Right forelimb (tissue), 1 donor: ENCODE data around the gene DPP7.
A peak's percentile ranks its signal among the peaks of the same experiment; 100 is the strongest.

Experiments used
- DNase-seq: peaks from one replicate; pipeline ENCODE4 v3.0.0-alpha.2; 2018

The DPP7 gene

DNA sequence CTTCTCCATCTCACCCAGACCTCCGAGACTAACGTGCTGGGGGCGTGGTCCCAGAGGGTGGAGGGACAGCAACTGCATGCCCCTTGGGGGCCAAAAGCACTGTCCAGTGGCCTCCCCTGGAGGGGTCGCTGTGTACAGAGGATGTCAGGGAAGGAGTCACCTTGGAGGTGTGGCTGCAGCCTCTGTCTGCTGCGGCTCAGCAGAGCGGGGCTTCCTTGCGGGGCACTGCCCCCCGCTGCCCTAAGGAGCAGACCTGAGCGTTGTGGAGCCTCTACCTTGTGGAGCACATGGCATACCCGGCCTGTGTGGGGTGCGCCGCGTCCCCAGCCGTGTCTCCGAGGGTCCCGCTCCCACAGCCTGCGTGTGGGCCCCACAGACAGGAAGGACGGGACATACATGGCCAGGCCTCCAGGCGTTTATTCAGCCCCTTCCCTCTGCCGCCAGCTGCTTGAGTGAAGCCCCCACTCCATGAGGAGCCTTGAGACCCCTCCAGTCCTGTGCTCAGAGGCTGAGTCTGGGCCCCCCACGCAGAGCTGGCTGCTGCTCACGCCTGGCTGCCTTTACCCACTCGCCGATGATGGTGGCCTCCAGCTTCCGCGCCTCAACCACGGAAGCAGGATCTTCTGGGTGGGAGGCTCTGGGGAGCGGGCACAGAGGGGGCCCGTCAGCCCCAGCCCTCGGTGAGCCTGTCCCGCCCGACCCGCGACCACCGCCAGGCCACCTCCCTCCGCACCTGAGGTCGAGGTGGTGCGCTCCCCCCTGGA lies 4.2 kb downstream of the DPP7 start:
- no peak for DNase-seq

DNA sequence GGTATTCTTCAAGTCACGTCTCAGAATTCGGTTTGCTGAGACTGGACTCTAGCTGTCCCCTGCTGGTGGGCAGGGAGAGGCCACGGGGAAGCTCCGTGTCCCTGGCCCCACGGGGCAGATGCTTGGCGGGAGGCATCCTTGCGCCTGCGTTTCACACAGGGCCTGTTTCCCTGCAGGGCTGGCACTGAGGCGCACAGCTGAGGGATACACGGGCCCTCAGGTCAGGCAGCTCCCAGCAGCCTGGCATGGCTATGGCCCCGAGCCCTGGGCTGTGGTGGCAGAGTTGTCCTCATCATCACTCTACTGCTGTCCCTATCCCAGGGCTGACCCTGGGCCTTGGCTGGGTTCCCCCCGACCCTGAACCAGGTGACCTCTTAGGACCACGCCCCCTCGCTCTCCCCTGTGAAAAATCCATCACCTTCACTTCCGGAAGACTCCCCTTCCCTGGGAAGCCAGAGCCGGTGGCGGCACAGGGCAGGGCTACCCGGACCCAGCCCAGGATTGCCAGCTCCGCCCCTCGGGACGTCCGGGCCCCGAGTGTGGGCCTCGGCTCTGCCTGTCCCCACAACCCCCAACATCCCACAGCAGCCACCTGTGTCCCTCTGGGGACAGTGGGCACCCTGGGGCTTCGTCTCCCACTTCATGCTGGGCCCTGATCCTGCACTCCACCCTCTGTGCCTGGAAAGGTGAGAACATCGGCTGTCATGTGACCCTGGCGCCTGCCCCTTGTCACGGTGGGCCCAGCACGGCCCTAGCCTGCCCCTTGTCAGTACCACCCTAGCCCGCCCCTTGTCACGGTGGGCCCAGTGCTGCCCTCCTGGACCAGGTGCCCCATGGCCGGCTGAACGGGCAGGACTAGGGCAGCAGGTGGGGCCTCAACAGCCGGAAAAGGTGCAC lies 5.0 kb downstream of the DPP7 start:
- no peak for DNase-seq

DNA sequence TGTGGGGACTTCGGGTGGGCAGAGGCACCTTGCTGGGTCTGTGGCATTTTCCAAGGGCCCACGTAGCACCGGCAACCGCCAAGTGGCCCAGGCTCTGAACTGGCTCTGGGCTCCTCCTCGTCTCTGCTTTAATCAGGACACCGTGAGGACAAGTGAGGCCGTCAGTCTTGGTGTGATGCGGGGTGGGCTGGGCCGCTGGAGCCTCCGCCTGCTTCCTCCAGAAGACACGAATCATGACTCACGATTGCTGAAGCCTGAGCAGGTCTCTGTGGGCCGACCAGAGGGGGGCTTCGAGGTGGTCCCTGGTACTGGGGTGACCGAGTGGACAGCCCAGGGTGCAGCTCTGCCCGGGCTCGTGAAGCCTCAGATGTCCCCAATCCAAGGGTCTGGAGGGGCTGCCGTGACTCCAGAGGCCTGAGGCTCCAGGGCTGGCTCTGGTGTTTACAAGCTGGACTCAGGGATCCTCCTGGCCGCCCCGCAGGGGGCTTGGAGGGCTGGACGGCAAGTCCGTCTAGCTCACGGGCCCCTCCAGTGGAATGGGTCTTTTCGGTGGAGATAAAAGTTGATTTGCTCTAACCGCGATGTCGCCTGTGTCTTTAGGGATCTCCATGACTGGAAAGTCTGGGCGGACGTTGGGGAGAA lies 5.8 kb downstream of the DPP7 start:
- DNase-seq: no peak

DNA sequence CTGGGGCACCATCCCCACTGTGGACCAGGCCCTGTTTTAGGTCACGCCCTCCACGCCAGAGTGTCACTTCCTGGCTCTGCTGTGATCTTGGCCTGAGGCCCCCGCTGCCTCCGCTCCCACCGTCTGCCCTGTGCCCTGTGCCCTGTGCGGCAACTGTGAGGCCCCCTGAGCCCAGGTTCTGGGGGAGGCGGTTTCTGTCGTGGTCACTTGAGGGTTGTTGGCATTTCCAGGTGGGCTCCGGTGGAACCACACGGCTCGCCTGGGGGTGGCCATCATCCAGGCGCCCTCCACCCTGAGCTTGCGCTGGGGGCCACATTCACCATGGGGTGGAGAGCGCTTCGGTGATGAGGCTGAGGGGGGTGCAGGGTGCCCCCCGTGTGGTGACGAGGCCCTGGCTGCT lies 6.6 kb downstream of the DPP7 start:
- no peak for DNase-seq

DNA sequence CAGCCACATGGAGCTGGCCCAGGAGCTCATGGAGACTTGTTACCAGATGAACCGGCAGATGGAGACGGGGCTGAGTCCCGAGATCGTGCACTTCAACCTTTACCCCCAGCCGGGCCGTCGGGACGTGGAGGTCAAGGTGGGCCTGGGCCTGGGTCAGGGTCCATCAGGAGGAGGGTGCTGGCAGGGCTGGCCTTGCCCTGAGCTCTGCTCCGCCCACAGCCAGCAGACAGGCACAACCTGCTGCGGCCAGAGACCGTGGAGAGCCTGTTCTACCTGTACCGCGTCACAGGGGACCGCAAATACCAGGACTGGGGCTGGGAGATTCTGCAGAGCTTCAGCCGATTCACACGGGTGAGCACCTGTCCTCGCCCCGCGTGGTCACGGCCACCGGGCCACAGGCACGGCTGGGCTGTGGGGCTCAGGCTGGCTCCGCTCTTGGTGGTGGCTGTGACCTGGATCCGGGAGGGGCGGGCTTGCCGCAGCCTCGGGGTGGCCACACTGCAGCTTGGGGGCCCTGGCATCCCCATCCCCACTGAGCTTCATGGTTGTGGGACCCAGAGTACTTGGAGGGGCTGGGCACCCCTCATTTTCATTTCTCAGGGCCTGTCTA lies 7.1 kb downstream of the DPP7 start:
- no peak for DNase-seq

DNA sequence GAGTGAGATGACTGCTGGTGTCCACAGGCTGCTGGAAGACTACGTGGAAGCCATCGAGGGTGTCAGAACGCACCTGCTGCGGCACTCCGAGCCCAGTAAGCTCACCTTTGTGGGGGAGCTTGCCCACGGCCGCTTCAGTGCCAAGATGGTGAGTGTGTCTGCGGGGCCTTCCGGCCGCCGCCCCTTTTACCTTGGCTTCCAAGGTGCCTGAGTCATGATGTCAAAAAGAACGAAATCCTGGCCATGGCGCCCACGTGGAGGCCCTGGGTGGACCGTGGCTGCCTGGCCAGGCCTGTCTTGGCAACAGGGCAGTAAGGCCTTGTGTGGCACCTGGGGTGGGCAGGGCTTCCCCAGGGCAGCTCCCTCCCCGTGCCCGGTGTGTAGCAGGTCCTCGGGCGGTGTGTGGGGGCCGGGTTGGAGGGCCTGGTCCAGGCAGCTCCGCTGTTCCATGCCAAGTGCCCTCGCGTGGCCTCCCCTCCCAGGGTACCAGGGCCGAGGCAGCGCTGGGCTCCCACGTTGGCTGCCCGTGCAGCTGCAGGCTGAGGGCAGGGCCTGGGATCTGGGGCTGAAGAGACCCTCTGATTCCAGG lies 7.8 kb downstream of the DPP7 start:
- no peak for DNase-seq

DNA sequence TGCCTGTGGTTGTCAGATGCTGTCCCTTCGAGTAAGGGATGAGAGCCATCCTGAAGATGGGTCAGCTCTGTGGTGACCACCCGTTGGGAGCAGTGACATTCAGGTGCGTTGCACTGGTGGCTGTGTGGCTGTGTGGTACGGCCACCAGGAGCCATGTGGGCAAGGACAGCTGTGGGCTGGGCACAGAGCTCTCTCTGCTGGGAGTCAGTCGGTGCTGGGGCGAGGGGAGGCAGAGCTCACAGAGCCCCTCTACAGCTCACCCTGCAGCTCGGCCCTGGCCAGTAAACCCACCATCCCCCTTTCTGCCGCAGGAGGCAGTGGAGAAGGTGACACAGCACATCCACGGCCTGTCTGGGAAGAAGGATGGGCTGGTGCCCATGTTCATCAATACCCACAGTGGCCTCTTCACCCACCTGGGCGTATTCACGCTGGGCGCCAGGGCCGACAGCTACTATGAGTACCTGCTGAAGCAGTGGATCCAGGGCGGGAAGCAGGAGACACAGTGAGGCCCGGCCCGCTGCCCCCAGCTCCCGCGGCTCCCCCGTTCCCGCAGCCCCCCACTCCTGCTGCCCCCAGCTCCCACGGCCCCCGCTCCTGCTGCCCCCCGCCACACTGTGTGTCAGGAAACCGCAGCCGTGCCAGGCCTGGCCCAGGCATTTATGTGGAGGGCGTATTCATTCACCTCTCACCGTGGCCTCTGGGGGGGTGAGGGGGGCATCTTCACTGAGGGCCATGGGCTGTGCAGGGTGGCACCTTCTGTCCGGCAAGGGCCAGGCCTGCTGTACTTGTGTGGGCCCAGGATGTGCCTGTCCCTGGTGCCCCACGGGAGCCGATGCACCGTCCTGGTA lies 8.5 kb downstream of the DPP7 start:
- no peak for DNase-seq

DNA sequence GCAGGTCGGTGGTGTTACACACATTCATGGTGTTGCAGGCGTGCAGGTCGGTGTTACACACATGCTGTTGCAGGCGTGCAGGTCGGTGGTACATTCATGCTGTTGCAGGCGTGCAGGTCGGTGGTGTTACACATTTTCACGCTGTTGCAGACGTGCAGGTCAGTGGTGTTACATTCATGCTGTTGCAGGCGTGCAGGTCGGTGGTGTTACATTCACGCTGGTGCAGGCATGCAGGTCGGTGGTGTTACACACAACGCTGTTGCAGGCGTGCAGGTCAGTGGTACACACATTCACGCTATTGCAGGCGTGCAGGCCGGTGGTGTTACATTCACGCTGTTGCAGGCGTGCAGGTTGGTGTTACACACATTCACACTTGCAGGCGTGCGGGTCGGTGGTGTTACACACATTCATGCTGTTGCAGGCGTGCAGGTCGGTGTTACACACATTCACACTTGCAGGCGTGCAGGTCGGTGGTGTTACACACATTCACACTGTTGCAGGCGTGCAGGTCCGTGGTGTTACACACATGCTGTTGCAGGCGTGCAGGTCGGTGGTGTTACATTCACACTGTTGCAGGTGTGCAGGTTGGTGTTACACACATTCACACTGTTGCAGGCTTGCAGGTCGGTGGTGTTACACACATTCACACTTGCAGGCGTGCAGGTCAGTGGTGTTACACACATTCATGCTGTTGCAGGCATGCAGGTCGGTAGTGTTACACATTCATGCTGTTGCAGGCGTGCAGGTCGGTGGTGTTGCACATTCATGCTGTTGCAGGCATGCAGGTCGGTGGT lies 11.1 kb downstream of the DPP7 start:
- DNase-seq: no peak

DNA sequence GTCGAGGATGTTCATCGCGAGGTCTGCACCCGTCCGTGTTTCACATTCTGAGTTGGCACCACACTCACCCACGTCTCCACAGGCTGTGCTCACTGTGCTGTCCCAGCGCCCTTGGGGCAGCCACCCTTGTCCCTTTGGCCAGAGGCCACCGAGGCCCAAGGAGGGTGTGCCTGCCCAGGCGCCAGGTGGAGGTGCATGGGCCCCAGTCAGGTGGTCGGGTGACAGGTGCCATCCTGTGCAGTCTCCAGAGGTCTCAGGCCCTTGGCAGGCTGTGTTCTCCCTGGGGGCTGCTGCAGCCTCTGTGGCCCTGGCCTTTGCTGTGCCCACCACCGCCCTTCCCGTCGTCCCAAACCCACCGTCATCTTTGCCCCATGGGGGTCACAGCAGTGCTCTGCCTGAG lies 15.3 kb downstream of the DPP7 start:
- DNase-seq: no peak

DNA sequence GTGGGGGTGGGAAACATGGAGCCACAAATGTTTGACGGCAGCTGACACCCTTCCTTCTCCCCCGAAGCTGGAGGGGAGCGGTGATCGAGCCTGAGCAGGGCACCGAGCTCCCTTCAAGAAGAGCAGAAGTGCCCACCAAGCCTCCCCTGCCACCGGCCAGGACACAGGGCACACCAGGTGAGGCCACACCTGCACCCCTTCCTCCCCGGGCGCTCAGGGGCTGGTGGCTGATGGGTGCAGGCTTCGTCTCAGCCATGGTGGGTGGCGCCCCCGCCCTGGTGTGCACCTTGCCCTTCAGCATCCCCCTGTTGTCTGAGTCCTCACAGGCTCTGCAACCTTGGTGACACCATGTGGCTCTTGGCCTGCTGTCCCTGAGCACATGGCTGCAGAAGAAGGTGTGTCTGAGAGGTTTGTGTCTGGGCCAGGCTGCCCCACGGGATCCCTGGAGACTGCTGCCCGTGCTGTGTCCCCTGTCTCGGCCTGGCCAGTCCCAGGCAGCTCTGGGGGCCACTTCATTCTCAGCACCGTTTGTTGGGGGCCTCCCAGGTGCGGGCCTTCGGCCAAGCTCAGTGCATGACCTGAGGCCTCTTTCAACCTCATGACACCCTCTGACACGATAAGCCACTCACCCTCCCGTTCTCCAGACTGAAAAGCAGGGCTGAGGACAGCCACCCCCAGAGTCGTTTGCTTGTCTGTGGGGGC lies 16.6 kb downstream of the DPP7 start:
- DNase-seq: no peak

DNA sequence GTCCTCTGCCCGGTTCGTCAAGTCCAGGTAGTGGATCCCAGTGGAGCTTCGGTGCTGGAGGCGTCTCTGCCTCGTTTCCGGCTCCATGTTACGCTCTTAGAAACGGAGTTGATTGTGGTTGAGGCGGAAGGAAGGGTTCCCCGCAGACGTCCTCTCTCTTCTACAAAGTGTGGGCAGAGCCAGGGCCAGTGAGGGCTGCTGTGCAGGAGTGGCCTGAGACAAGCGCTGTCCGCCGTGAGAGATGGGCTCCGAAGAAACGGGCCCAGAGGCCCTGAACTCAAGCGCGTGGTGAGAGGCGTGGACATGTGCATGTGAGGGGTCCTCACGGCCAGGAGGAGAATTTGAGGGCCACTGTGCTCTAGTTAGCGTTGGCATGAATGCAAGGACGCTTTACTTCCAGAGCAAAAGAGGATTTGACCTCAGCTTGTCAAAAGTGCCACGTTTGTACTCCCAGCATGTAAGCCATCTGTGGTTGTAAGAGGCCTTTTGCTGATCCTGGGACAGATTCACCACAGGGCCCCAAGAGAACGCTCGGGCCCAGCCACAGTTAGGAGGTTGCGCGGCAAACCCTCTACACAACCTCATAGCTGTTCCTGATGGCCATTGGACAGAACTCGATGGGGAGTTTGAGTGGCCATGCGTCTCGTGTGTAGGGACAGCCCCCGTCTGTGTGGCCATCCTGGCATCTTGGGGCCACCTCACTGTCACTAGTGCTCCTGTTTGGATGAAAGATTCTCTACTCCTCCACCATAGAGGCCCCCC lies 17.6 kb downstream of the DPP7 start:
- no peak for DNase-seq

DNA sequence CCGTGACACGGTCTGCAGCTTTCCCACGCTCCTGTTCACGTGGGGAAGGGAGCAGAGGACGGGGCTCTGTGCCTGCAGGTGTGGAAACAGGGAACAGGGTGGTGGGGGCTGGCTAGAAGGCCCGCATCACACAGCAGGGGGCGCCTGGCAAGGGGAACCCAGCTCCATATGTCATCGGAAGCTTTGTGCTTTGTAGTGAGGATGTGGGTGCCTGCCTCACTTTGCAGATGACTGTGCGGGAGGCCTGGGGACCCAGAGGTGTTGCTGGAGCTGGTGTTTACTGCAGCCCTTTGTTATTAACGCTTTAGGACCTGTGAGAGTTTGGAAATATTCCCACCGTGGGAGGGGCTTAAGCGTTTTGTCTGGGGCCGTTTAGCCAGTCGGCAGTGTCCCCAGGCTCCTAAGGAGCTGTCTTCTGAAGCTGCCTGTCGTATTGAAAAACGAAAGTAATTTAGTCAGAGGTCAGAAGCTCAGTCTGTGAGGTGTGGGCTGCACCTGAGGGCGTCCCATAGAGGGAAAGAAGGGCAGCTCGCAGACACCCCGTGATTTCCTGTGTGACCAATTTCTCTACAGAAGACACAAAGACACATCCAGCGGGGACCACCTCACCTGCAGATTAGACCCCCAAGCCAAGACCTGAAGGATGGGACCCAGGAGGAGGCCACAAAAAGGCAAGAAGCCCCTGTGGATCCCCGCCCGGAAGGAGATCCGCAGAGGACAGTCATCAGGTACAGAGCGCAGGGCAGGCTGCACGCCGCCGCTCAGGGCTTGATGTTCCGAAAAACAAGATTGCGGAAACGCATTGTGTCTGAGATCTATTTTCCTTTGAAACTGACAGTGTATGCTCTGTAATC lies 18.6 kb downstream of the DPP7 start:
- no peak for DNase-seq

DNA sequence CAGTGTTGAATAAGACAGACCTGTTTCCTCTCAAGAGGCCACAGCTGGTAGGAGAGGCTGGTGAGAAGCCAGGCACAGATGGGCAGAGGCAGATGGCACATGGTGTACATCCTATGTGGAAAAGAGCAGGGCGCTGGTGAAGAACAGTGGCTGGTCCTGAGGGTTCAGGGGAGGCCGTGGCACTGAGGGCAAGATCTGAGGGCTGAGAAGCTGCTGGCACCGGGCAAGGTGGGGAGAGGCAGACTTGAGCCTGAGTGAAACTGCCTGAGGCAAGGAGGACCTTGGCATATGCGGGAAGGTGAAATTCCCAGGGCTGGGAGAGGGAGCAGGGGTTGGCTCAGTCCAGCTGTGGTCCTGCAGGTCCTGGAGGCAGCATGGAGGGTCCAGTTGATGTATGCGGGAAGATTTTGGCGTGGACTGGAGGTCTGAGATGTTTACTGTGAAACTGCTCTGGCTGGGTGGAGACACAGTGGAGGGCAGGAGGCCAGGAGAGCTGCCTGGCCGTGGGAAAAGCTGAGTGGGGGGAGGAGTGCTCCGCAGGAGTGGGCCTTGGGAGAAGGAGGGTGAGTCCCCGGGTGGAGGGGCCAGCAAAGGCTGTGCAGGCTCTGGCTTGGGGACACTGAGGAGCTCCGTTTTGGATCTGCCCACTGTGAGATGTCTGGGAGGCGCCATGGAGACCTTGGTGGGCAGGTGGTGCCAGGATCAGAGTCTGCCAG lies 25.1 kb downstream of the DPP7 start:
- DNase-seq: no peak

DNA sequence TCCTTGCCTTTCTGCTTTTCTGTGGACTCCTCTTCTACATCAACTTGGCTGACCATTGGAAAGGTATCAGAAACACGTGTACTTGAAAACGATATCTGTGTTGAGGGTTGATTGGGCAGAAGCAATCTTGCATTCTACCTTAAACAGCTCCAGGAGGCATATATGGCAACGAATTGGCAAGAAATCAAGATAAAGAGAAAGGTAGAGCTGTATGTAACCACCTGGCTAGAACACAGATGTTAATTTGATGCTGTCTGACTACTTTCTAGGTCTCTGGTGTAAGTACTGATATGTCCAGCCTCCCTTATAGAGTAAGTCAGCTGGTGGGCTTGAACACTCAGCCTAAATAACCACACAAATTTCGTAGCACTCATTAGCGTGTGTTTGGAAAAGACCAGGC lies 26.4 kb downstream of the DPP7 start:
- no peak for DNase-seq

DNA sequence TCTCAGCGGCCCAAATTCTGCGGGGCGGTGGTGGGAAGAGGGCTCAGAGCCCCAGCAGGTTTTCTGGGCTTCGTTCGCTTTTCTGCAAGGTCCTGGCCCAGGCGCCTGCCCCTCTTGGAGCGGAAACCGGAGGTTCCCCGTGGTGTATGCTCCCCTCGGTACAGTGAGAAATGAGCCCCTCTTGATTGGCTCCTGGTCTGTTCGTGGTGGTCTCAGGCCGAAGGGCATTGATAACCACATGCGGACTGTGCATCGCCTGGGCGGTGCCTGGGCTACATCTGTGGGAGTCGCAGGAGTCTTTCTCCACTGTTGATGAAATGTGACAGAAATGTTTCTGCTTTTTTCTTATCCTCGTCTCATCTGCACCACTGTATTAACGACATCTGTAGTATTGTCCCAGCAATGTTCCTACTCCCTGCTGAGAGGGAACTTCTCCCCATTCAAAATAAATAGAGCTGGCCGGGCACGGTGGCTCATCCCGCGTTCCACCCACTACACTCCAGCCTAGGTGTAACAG lies 27.1 kb downstream of the DPP7 start:
- DNase-seq: no peak

DNA sequence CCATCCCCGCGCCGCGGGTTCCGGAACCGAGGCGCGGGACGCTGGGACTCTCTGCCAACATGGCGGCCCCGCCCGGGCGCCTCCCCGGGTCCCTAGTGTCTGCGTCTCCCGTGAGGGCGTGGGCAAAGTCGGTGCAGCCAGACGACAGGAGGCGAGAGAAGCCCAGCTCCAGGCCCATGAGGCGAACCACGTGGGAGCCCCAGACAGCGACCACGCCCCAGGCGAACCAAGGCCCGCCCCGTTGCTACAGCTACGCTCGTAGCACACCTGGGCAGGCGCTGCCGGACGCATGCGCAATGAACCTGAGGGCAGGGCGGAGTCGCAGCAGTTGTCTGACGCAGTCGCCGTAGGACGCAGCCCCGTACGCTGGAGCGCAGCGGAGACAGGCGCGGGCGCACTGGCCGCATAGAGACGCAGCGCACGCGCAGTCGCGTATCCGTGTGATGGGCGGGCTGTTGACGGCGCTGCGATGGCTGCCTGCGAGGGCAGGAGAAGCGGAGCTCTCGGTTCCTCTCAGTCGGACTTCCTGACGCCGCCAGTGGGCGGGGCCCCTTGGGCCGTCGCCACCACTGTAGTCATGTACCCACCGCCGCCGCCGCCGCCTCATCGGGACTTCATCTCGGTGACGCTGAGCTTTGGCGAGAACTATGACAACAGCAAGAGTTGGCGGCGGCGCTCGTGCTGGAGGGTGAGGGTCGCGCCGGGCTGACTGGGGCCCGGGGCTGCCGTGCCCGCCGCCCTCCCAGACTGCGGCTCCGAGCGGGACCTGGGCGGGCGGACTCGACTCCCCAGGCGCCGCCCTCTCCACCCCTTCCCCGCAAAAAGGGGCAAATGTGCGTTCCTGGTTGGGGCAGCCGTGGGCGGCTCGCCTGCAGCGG lies 27.8 kb downstream of the DPP7 start, which contains the start of gene MAN1B1:
Gene MAN1B1, plus strand, starts transcription at position 455 of the 878 bp plus-strand sequence. Its CDS starts 15 bp downstream, at position 470.
- peak; percentile 96 for DNase-seq
